SH-SY5Y (cell line): ENCODE results near the gene KRT71.

Source experiments
- GATA2 ChIP-seq: IDR thresholded peaks from 2 replicates; pipeline ENCODE4 v1.6.1; 2011; ENCODE audit warnings: mild to moderate bottlenecking, low read depth, low read length
- GATA3 ChIP-seq: IDR thresholded peaks from 2 replicates; pipeline ENCODE4 v1.6.1; 2011; ENCODE audit warnings: low read depth, mild to moderate bottlenecking, low read length, moderate library complexity

DNA sequence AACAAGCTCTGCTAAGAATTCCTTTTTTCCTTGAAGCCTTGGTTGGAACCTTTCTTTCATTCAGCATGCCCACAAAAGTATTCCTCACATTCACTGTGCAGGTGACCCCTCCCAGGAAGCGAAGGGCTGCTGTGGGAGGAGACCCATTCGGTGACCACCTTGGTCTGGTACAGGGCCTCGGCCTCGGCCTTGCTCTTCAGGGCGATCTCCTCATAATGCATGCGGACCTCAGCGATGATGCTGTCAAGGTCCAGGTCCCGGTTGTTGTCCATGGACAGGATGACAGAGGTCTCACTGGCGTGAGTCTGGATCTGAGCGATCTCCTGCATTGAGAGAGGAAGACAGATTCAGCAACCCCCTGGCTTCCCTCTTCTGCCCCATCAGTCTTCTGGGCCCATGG lies 17.6 kb upstream of the KRT71 start:
- TF ChIP-seq GATA2 (no peak), GATA3 (no peak)
